ENCODE results near the gene ZMYND8. TPM values are rescaled to one million over a fixed set of nuclear protein-coding genes. Genes with fewer than 3 reads are reported as not detected.

ZMYND8 gene
- total RNA-seq, 4 donors from 2014 or later, result 32.2 to 78.9 (median 54.4) TPM

DNA sequence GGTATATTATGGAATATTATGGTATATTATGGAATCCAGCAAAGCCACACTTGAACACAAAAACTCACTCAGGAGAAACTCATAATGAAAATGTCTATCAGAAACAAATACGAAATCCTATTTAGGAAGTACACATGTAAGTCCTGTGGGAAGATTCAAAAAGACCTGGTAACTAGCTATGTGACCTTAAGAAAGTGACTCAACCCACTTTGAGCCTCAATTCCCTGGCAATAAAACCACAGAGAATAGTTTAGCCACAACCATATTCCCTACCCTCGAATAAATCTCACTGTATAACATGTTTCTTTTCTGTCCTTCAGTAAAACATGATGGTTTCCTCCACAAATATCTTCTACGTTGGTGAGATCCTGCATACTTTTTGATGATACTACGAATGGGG is 56.4 kb downstream of the ZMYND8 start:
- Histone ChIP-seq H3K27ac (no peak overlapping the region), H3K36me3 (peaks cover 2 to 73% of the 10 kb centered on the region in 2 donors), H3K4me1 (peaks cover 10 to 39% (median 12%) of the 10 kb centered on the region in 3 donors), H3K4me3 (no peak overlapping the region), H3K27me3 (no peaks in the 10 kb centered on the region), H3K9me3 (no peaks in the 10 kb centered on the region)
- WGBS, 2 donors (ENCODE audit: low coverage in 1 of 2), result 94 to 98% methylated on average over 4 of the region's 4 CpGs
- no peak for ATAC-seq
- TF ChIP-seq, protein P1, sequence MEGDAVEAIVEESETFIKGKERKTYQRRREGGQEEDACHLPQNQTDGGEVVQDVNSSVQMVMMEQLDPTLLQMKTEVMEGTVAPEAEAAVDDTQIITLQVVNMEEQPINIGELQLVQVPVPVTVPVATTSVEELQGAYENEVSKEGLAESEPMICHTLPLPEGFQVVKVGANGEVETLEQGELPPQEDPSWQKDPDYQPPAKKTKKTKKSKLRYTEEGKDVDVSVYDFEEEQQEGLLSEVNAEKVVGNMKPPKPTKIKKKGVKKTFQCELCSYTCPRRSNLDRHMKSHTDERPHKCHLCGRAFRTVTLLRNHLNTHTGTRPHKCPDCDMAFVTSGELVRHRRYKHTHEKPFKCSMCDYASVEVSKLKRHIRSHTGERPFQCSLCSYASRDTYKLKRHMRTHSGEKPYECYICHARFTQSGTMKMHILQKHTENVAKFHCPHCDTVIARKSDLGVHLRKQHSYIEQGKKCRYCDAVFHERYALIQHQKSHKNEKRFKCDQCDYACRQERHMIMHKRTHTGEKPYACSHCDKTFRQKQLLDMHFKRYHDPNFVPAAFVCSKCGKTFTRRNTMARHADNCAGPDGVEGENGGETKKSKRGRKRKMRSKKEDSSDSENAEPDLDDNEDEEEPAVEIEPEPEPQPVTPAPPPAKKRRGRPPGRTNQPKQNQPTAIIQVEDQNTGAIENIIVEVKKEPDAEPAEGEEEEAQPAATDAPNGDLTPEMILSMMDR (IDR thresholded peaks at IDR 0.05), result no peak
- TF ChIP-seq POLR2A (IDR thresholded peaks at IDR 0.05) (no peak), POLR2AphosphoS5 (IDR thresholded peaks at IDR 0.05) (no peak), EP300 (IDR thresholded peaks at IDR 0.05) (no peak)

DNA sequence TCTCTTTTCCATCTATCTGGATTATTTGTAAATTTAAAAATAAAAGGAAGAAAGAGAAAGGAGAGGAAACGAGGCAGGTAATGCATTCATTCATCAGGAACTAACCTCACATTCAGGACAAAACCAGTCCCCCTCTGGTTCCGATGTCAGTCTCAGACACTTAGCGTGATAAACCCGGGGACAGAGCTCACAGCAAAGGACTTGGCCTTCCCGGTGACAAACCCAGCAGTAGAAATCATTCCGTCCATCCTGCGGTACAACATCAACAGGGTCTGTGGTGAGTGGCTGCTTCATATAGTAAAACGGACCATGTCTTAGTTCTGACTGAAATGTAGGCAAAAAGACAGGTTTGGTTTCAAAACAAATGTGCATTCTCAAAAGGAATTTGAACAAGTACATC is 57.9 kb downstream of the ZMYND8 start:
- peaks cover 2 to 85% of the 10 kb centered on the region in 2 donors for H3K36me3 ChIP-seq

DNA sequence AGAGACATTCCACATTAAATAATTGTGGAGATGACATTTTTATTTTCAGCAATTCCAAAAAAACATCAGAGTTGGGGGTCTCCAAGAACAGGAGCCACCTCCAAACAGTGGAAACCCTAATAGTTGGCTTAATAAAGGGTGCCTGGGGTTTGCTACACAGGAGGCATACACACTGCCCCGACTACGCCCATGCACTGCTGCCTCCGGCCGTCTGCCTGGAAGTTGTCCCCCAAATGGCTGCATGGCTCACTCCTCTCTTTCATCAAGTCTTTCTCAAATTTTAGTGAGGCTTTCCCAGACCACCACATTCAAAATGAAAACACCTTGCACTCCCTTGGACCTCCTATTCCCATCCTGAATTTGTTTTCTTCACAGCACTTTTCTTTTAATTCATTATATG is 58.8 kb downstream of the ZMYND8 start:
- Histone ChIP-seq H3K27ac (no peak overlapping the region), H3K9me3 (no peaks in the 10 kb centered on the region), H3K4me1 (peaks cover 0 to 16% (median 0%) of the 10 kb centered on the region in 3 donors), H3K27me3 (no peaks in the 10 kb centered on the region), H3K36me3 (peaks cover 2 to 91% of the 10 kb centered on the region in 2 donors), H3K4me3 (no peak overlapping the region)
- 83 to 92% methylated on average over 4 of the region's 4 CpGs for WGBS, 2 donors (ENCODE audit: low coverage in 1 of 2)
- TF ChIP-seq, protein P1 (IDR thresholded peaks at IDR 0.05), result no peak
- no peak for TF ChIP-seq POLR2A (IDR thresholded peaks at IDR 0.05)
- no peak for TF ChIP-seq POLR2AphosphoS5 (IDR thresholded peaks at IDR 0.05)
- TF ChIP-seq EP300 (IDR thresholded peaks at IDR 0.05), result no peak
- no peak for ATAC-seq

More for the DNA sequence above, 57.9 kb downstream of the ZMYND8 start:
- WGBS, 2 donors (ENCODE audit: low coverage in 1 of 2), result 93 to 97% methylated on average over 4 to 8 of the region's 8 CpGs
- TF ChIP-seq, protein P1 (IDR thresholded peaks at IDR 0.05), result no peak
- no peak for TF ChIP-seq POLR2AphosphoS5 (IDR thresholded peaks at IDR 0.05)
- TF ChIP-seq POLR2A (IDR thresholded peaks at IDR 0.05), result no peak
- TF ChIP-seq EP300 (IDR thresholded peaks at IDR 0.05), result no peak
- Histone ChIP-seq H3K27me3 (no peaks in the 10 kb centered on the region), H3K27ac (no peak overlapping the region), H3K4me1 (peaks cover 4 to 25% (median 6%) of the 10 kb centered on the region in 3 donors), H3K4me3 (no peak overlapping the region), H3K9me3 (no peaks in the 10 kb centered on the region)
- ATAC-seq, result no peak

DNA sequence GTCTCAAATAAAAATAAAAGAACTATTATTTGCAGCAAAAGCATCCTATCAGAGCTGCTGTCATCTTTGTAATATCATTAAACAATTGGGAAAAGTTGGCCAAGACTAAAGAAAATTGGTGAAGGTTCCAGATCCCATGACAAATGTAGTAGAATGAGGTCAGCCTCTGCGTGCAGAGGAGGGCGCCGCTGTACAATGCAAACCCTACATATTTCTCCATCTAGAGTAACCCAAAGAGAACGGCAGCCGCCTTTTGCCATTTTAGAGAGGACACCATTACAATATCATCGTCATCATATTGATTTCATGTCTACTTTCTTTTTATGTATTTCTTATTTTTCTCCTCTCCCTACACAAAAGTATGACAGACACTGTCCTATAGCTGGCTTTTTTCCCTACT is 59.5 kb downstream of the ZMYND8 start:
- Histone ChIP-seq H3K27ac (peak overlapping the region in 2 of 4 donors; percentile 18 to 67), H3K4me1 (peaks cover 0 to 13% (median 0%) of the 10 kb centered on the region in 3 donors), H3K4me3 (no peak overlapping the region), H3K27me3 (no peaks in the 10 kb centered on the region), H3K9me3 (no peaks in the 10 kb centered on the region), H3K36me3 (peaks cover 2 to 91% of the 10 kb centered on the region in 2 donors)
- TF ChIP-seq POLR2A (IDR thresholded peaks at IDR 0.05) (no peak), POLR2AphosphoS5 (IDR thresholded peaks at IDR 0.05) (no peak), EP300 (IDR thresholded peaks at IDR 0.05) (no peak)
- TF ChIP-seq, protein P1 (IDR thresholded peaks at IDR 0.05), result no peak
- no peak for ATAC-seq
- WGBS, 2 donors (ENCODE audit: low coverage in 1 of 2), result 73 to 90% methylated on average over 3 to 6 of the region's 6 CpGs

DNA sequence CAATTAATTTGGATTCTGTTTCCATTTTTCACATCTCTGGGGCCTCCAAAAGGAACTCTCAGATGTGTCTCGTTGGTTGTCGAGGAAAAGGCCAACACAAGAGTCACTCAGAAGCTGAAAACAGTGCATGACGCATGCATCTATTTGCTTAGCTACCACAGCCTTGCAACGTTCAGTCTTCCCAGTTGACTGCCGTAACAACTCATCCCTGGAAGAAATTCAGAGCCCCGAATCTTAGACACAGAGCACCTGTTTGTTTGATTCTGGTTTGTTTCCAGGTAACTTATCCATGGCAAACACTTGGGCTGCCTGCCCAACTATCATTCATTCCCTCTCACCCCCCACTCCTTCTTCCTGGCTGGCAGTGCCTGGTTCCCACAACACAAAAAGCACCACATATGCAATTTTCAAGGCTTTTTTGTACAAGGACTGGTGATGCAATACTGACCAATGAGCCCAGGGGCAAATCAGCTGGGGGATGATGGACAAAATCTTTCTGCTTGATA is 60.5 kb downstream of the ZMYND8 start:
- Histone ChIP-seq H3K9me3 (no peaks in the 10 kb centered on the region), H3K36me3 (peaks cover 5 to 92% of the 10 kb centered on the region in 2 donors), H3K27ac (peak overlapping the region in 3 of 4 donors; percentile 18 to 67 (median 67)), H3K4me3 (no peak overlapping the region), H3K4me1 (peaks cover 0 to 13% (median 0%) of the 10 kb centered on the region in 3 donors), H3K27me3 (no peaks in the 10 kb centered on the region)
- TF ChIP-seq, protein P1 (IDR thresholded peaks at IDR 0.05), result no peak
- TF ChIP-seq POLR2AphosphoS5 (IDR thresholded peaks at IDR 0.05), result no peak
- TF ChIP-seq EP300 (IDR thresholded peaks at IDR 0.05), result no peak
- TF ChIP-seq POLR2A (IDR thresholded peaks at IDR 0.05), result no peak
- ATAC-seq, result peak; percentile 63
- 39 to 69% methylated on average over 4 to 6 of the region's 6 CpGs for WGBS, 2 donors (ENCODE audit: low coverage in 1 of 2)
